ENCODE measurements around the gene TC2N. TPM values are rescaled to one million over a fixed set of nuclear protein-coding genes. Genes with fewer than 3 reads are reported as not detected.

TC2N gene
- total and polyA plus RNA-seq, 4 donors, result 0.62 to 6.4 (median 1.6) TPM

DNA sequence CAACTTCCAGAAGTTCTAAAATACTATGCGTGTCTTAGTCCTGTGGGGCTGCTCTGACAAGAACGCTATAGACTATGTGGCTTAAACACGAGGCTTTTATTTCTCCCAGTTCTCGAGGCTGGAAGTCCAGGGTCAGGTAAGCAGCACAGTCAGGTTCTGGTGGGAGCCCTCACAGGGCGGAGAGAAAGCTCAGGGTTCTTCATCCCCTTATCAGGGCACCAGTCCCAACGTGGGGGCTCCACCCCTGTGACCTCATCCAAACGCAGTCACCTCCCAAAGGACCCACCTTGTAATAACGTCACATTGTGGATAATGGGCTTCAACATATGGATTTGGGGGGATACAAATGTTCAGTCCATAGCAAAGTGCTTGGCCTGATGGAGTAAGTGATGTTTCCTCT is 37.1 kb upstream of the TC2N start:
- peak overlapping the region; percentile 67 to 94 for H3K27ac ChIP-seq (ENCODE audit: low read depth in 1 of 2, low read length in 2 of 2)

DNA sequence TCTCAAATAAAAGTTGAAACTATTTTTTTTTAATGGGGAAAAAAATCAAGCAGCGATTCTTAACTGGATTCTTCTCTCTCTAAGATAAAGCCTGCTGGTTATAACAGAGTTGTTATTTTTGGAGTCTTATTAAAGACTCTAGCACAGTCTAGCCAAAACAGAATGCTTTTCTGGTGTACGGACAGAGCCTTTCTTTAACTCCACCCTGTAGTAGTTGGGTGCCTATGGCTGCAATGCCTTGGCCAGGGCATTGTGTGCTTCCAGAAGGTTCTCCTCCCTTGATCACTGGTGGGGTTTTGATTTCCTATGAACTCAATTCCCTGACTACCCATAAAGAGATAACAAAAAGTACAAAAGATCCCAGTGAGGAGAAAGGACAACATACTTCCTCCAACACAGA is 35.7 kb upstream of the TC2N start:
- H3K4me1 ChIP-seq (ENCODE audit: control insufficient read depth in 4 of 4, insufficient read depth in 4 of 4, low read length in 3 of 4), result peaks cover 0 to 40% (median 34%) of the 10 kb centered on the region in 4 donors
- no peak overlapping the region for H3K27ac ChIP-seq (ENCODE audit: low read depth in 1 of 2, low read length in 2 of 2)
- no peak for TF ChIP-seq HNF4A (conservative IDR thresholded peaks at IDR 0.05)
- TF ChIP-seq FOXA1 (IDR thresholded peaks at IDR 0.05), result no peak
- no peak for TF ChIP-seq RXRA (IDR thresholded peaks at IDR 0.05)
- TF ChIP-seq, protein P1, sequence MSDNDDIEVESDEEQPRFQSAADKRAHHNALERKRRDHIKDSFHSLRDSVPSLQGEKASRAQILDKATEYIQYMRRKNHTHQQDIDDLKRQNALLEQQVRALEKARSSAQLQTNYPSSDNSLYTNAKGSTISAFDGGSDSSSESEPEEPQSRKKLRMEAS (IDR thresholded peaks at IDR 0.05), result no peak
- no peak overlapping the region for H3K9ac ChIP-seq (ENCODE audit: low read depth in 1 of 2, low read length in 2 of 2)
- no peak overlapping the region for H3K4me3 ChIP-seq (ENCODE audit: low read depth in 1 of 3, low read length in 3 of 3)
- H3K9me3 ChIP-seq (ENCODE audit: control insufficient read depth in 4 of 4, low read length in 3 of 4), result no peaks in the 10 kb centered on the region
- no peaks in the 10 kb centered on the region for H3K27me3 ChIP-seq (ENCODE audit: control insufficient read depth in 4 of 4, insufficient read depth in 4 of 4, low read length in 3 of 4)
- WGBS, result 81% methylated on average over 2 of the region's 2 CpGs
- no peak for DNase-seq (ENCODE audit: low spot score)
- H3K36me3 ChIP-seq (ENCODE audit: control insufficient read depth in 4 of 4, insufficient read depth in 3 of 4, low read depth in 1 of 4, low read length in 3 of 4), result no peaks in the 10 kb centered on the region

More for the DNA sequence above, 37.1 kb upstream of the TC2N start:
- 90% methylated on average over 8 of the region's 8 CpGs for WGBS
- peaks cover 0 to 28% (median 25%) of the 10 kb centered on the region in 4 donors for H3K4me1 ChIP-seq (ENCODE audit: control insufficient read depth in 4 of 4, insufficient read depth in 4 of 4, low read length in 3 of 4)
- no peak overlapping the region for H3K9ac ChIP-seq (ENCODE audit: low read depth in 1 of 2, low read length in 2 of 2)
- no peaks in the 10 kb centered on the region for H3K9me3 ChIP-seq (ENCODE audit: control insufficient read depth in 4 of 4, low read length in 3 of 4)
- no peaks in the 10 kb centered on the region for H3K27me3 ChIP-seq (ENCODE audit: control insufficient read depth in 4 of 4, insufficient read depth in 4 of 4, low read length in 3 of 4)
- no peak overlapping the region for H3K4me3 ChIP-seq (ENCODE audit: low read depth in 1 of 3, low read length in 3 of 3)
- TF ChIP-seq HNF4A (conservative IDR thresholded peaks at IDR 0.05) (no peak), YY1 (IDR thresholded peaks at IDR 0.05) (no peak), TAF1 (conservative IDR thresholded peaks at IDR 0.05) (no peak), EGR1 (IDR thresholded peaks at IDR 0.05; ENCODE audit: low read depth in 2 of 2) (no peak), NR2F2 (IDR thresholded peaks at IDR 0.05) (no peak), SP1 (IDR thresholded peaks at IDR 0.05) (no peak), FOXA2 (IDR thresholded peaks at IDR 0.05) (no peak), RAD21 (IDR thresholded peaks at IDR 0.05) (no peak), GABPA (IDR thresholded peaks at IDR 0.05 in 1 of 2, conservative IDR thresholded peaks at IDR 0.05 in 1 of 2) (no peak), JUND (IDR thresholded peaks at IDR 0.05) (no peak), HNF4G (IDR thresholded peaks at IDR 0.05) (no peak), RXRA (IDR thresholded peaks at IDR 0.05) (no peak)
- TF ChIP-seq, protein P2, sequence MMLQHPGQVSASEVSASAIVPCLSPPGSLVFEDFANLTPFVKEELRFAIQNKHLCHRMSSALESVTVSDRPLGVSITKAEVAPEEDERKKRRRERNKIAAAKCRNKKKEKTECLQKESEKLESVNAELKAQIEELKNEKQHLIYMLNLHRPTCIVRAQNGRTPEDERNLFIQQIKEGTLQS (IDR thresholded peaks at IDR 0.05), result no peak
- TF ChIP-seq, protein P1 (IDR thresholded peaks at IDR 0.05), result no peak
- no peaks in the 10 kb centered on the region for H3K36me3 ChIP-seq (ENCODE audit: control insufficient read depth in 4 of 4, insufficient read depth in 3 of 4, low read depth in 1 of 4, low read length in 3 of 4)
- no peak for DNase-seq (ENCODE audit: low spot score)

DNA sequence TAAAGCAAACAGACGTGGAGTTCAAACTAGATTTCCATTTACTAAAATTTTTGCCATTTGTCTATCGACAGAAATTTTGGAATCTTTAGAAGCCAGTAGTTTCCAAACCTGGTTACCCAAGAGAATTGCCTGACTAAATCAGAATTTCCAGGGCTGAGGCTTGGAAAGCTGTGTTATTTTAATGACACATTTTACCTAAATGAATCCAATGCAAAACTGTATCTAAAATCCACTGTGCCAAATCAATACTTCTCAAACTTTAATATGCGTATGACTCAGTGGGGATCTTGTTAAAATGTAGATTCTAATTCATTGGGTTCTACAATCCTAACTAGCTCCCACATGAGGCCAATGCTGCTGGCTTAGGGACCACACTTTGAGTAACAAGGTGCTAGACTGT is 35.0 kb upstream of the TC2N start:
- Histone ChIP-seq H3K4me3 (ENCODE audit: low read depth in 1 of 3, low read length in 3 of 3) (no peak overlapping the region), H3K9ac (ENCODE audit: low read depth in 1 of 2, low read length in 2 of 2) (no peak overlapping the region), H3K9me3 (ENCODE audit: control insufficient read depth in 4 of 4, low read length in 3 of 4) (no peaks in the 10 kb centered on the region), H3K27ac (ENCODE audit: low read depth in 1 of 2, low read length in 2 of 2) (no peak overlapping the region), H3K36me3 (ENCODE audit: control insufficient read depth in 4 of 4, insufficient read depth in 3 of 4, low read depth in 1 of 4, low read length in 3 of 4) (no peaks in the 10 kb centered on the region), H3K4me1 (ENCODE audit: control insufficient read depth in 4 of 4, insufficient read depth in 4 of 4, low read length in 3 of 4) (peaks cover 0 to 46% (median 40%) of the 10 kb centered on the region in 4 donors), H3K27me3 (ENCODE audit: control insufficient read depth in 4 of 4, insufficient read depth in 4 of 4, low read length in 3 of 4) (no peaks in the 10 kb centered on the region)
- no peak for TF ChIP-seq FOXA1 (IDR thresholded peaks at IDR 0.05)
- TF ChIP-seq FOXA2 (IDR thresholded peaks at IDR 0.05), result no peak
- no peak for DNase-seq (ENCODE audit: low spot score)
- WGBS, result 93% methylated on average over 3 of the region's 3 CpGs
